ENCODE data around the gene RBBP8NL. TPM values are rescaled to one million over a fixed set of nuclear protein-coding genes. Genes with fewer than 3 reads are reported as not detected.

The RBBP8NL gene
- polyA plus RNA-seq, 3 donors = not detected

Other genes with a start within 250 kb of the RBBP8NL start
- gene MTG2, start 244.5 kb downstream of the RBBP8NL start, polyA plus RNA-seq = 10 to 100 TPM; 10.8 to 16.1 (median 14.9) TPM
- gene HRH3, start 207.3 kb downstream of the RBBP8NL start, polyA plus RNA-seq = not detected
- gene OSBPL2, start 189.0 kb downstream of the RBBP8NL start, polyA plus RNA-seq = 10 to 100 TPM; 12.9 to 29.1 (median 17.9) TPM
- gene ADRM1, start 124.5 kb downstream of the RBBP8NL start, polyA plus RNA-seq = 10 to 100 TPM; 63.3 to 81.5 (median 72.5) TPM
- under 1 TPM in 1 of 3 donors, not detected in 2; 0.05 TPM for gene LAMA5, start 60.2 kb downstream of the RBBP8NL start, polyA plus RNA-seq
- 1,000 to 10,000 TPM in 1 of 3 donors, 100 to 1,000 TPM in 2; 799 to 6,263 (median 968) TPM for gene RPS21, start 40.4 kb downstream of the RBBP8NL start, polyA plus RNA-seq
- gene CABLES2, start 20.3 kb downstream of the RBBP8NL start, polyA plus RNA-seq = 1 to 10 TPM in 1 of 3 donors, under 1 TPM in 2; 0.60 to 4.0 (median 0.61) TPM
- gene GATA5, start 48.5 kb upstream of the RBBP8NL start, polyA plus RNA-seq = not detected
- under 1 TPM; 0.05 to 0.42 (median 0.26) TPM for gene SLCO4A1, start 215.0 kb upstream of the RBBP8NL start, polyA plus RNA-seq